Esophagus muscularis mucosa (tissue), 4 donors: ENCODE measurements around the gene KCNH3. TPM values are rescaled to one million over a fixed set of nuclear protein-coding genes. Genes with fewer than 3 reads are reported as not detected.
A peak's percentile ranks its signal among the peaks of the same experiment; 100 is the strongest.

Experiments
- DNase-seq: peaks from one replicate; pipeline ENCODE4 v3.0.0-alpha.2; 2017; ENCODE audit errors: extremely low spot score
- H3K27ac ChIP-seq, 4 donors: fragments of 200-600 bp; sonication (generic); replicated peaks in 1 of 4; 1 replicate in 3 of 4; 2 replicates in 1 of 4; pipeline ENCODE4 v1.5.1; 2016 to 2019; ENCODE audit warnings: mild to moderate bottlenecking in 1 of 4
- H3K27me3 ChIP-seq, 4 donors: fragments of 200-600 bp; sonication (generic); one replicate each; pipeline versions ENCODE4 v1.5.1 to v1.6.0; 2016 to 2019
- H3K36me3 ChIP-seq, 4 donors: fragments of 200-600 bp; sonication (generic); one replicate each; pipeline ENCODE4 v1.5.1; 2016 to 2019
- H3K4me1 ChIP-seq, 4 donors: fragments of 200-600 bp; sonication (generic); one replicate each; pipeline ENCODE4 v1.5.1; 2016 to 2019
- H3K4me3 ChIP-seq, 4 donors: fragments of 200-600 bp; sonication (generic); 1 replicate in 2 of 4; 2 replicates in 2 of 4; pipeline ENCODE4 v1.5.1; 2016 to 2019; ENCODE audit warnings: mild to moderate bottlenecking in 4 of 4, moderate library complexity in 1 of 4
- H3K9me3 ChIP-seq, 4 donors: fragments of 200-600 bp; sonication (generic); 1 replicate in 3 of 4; 2 replicates in 1 of 4; pipeline ENCODE4 v1.5.1; 2016 to 2019
- EP300 ChIP-seq: sonication (generic); formaldehyde crosslinking; IDR thresholded peaks from one replicate; pipeline ENCODE4 v1.6.1; 2017; ENCODE audit warnings: antibody characterized with exemption
- POLR2A ChIP-seq: fragments of 450-650 bp; IDR thresholded peaks from one replicate; pipeline ENCODE4 v1.6.1; 2017; ENCODE audit warnings: antibody characterized with exemption, moderate library complexity, mild to moderate bottlenecking, low read depth
- POLR2AphosphoS5 ChIP-seq, 2 donors: sonication (generic); formaldehyde crosslinking; IDR thresholded peaks; one replicate each; pipeline ENCODE4 v1.6.1; 2017; ENCODE audit warnings: antibody characterized with exemption in 2 of 2
- WGBS: methylation state at CpG from one replicate; pipeline ENCODE4 v1.1.5; 2018; 5-methylcytosine and 5-hydroxymethylcytosine counted together
- intact Hi-C: fragments of 100-400 bp; cut with DNase I; formaldehyde crosslinking; loops from one replicate; pipeline ENCODE4 v1.15.1; 2023
- total RNA-seq, 4 donors: library from RNA; depleted of rRNA; stranded (reverse); fragments of >200 nt; gene quantifications; one replicate each; pipeline versions ENCODE4 v1.1.0 to v1.2.1, GENCODE V29; 2016
- TF ChIP-seq, protein P1 (sequence below), 3 experiments: fragments of 200-600 bp in 2 of 3; fragments of 450-650 bp in 1 of 3; sonication (generic) in 2 of 3; IDR thresholded peaks; one replicate each; pipeline ENCODE4 v1.5.1; 2017 to 2019; ENCODE audit warnings: antibody characterized with exemption in 3 of 3, mild to moderate bottlenecking in 2 of 3, moderate library complexity in 1 of 3

Gene KCNH3
- total RNA-seq, 4 donors from 2014 or later, result 0.34 to 0.66 (median 0.65) TPM; not detected in 1

DNA sequence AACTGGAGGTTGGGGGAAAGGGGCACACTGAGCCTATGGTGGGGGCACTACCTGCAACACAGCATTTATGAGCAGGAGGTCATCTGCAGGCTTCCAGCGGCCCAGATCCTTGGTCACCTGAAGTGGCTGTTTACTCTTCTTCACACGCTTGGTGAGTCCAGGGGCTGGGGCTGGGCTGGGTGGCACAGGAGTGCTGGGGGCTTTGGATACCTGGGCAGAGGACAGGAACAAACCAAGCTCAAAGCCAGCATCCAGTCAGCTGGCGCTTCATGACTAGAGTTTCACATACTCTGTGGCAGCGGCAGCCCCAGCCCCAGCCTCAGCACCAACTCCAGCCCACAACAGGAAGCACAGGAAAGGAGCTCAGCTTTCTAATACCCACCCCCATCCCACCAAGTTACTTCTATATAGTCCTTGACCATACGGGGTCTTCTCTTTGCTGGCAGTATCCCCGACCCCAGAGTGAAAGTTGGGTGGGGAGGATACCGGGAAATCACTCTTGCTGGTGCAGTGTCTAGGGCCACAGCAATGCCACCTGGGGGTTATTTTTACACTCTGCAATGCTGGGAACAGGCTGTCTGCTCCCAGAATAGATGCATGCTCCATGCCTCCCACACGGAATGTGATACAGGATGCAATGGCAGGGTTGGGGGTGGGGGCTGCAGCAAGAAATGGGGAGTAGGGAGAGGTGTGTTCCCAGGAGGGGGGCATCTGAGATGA lies 26.0 kb downstream of the KCNH3 start:
- DNase-seq, result no peak
- 77% methylated on average over 7 of the region's 8 CpGs for WGBS
- Histone ChIP-seq H3K9me3 (no peaks in the 10 kb centered on the region), H3K27me3 (no peaks in the 10 kb centered on the region), H3K4me1 (peaks cover 26 to 41% (median 32%) of the 10 kb centered on the region in 4 donors), H3K27ac (no peak overlapping the region), H3K4me3 (no peak overlapping the region), H3K36me3 (peaks cover 48 to 63% (median 57%) of the 10 kb centered on the region in 4 donors)
- TF ChIP-seq POLR2AphosphoS5 (IDR thresholded peaks at IDR 0.05) (no peak), EP300 (no peak), POLR2A (no peak)
- TF ChIP-seq, protein P1, sequence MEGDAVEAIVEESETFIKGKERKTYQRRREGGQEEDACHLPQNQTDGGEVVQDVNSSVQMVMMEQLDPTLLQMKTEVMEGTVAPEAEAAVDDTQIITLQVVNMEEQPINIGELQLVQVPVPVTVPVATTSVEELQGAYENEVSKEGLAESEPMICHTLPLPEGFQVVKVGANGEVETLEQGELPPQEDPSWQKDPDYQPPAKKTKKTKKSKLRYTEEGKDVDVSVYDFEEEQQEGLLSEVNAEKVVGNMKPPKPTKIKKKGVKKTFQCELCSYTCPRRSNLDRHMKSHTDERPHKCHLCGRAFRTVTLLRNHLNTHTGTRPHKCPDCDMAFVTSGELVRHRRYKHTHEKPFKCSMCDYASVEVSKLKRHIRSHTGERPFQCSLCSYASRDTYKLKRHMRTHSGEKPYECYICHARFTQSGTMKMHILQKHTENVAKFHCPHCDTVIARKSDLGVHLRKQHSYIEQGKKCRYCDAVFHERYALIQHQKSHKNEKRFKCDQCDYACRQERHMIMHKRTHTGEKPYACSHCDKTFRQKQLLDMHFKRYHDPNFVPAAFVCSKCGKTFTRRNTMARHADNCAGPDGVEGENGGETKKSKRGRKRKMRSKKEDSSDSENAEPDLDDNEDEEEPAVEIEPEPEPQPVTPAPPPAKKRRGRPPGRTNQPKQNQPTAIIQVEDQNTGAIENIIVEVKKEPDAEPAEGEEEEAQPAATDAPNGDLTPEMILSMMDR (IDR thresholded peaks at IDR 0.05), result no peak
- intact Hi-C loops, result no loop called here

DNA sequence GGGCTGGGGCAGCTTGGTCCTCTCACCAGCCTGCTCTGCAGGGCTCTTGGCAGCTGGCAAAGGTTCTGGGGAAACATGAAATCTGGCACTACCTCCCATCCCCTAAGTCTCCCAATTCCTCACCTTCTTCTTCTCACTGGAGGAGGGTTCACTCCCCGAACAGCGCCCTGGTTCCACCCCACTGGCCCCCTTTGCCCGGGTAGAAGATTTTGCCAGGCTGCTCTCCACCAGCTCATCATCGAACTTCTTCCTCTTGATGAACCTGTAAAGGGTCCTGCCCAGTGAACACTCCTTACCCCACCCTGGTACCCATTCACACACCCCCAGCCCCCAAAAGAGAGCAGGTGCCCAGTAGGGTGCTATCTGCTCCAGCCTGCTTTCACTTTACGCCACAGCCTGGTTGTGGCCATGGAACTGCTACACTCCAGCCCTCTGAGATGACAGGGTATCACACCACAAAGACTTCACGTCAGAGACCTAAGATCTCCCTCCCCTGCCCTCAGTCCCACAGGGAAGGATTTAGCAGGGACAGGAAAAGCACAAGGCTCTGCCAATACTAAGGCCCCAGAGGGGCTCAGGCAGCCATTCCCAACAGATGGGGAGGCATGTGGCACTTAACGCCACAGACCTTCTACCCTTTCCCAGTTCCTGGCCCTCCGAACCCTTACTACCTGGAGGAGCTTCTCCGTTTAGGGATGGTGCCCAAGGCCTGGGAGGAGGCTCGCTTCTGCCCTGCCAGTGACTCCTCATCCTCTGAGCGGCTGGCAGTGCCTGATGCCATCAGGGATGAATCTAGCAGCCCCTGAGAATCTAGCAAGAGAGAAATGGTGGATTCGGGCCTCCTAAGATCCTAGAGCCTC lies 26.8 kb downstream of the KCNH3 start:
- Histone ChIP-seq H3K27ac (no peak overlapping the region), H3K4me1 (peaks cover 27 to 49% (median 39%) of the 10 kb centered on the region in 4 donors), H3K27me3 (no peaks in the 10 kb centered on the region), H3K9me3 (no peaks in the 10 kb centered on the region), H3K36me3 (peaks cover 41 to 55% (median 49%) of the 10 kb centered on the region in 4 donors), H3K4me3 (no peak overlapping the region)
- no peak for TF ChIP-seq EP300
- no peak for TF ChIP-seq POLR2AphosphoS5 (IDR thresholded peaks at IDR 0.05)
- no peak for TF ChIP-seq POLR2A
- TF ChIP-seq, protein P1 (IDR thresholded peaks at IDR 0.05), result no peak
- no peak for DNase-seq
- 93% methylated on average over 12 of the region's 12 CpGs for WGBS
- intact Hi-C loops, result no loop called here

GRCh38 chr12:49566361-49566760 lies 27.5 kb downstream of the KCNH3 start:
- H3K4me3 ChIP-seq, result no peak overlapping the region
- H3K27me3 ChIP-seq, result no peaks in the 10 kb centered on the region
- H3K9me3 ChIP-seq, result no peaks in the 10 kb centered on the region
- peaks cover 33 to 47% (median 42%) of the 10 kb centered on the region in 4 donors for H3K36me3 ChIP-seq
- DNase-seq, result no peak
- peaks cover 30 to 56% (median 46%) of the 10 kb centered on the region in 4 donors for H3K4me1 ChIP-seq
- intact Hi-C loops, result no loop called here
- H3K27ac ChIP-seq, result no peak overlapping the region
- 93% methylated on average over 6 of the region's 13 CpGs for WGBS
- TF ChIP-seq POLR2A (no peak), EP300 (no peak), POLR2AphosphoS5 (IDR thresholded peaks at IDR 0.05) (no peak)
- TF ChIP-seq, protein P1 (IDR thresholded peaks at IDR 0.05), result no peak

- intact Hi-C loops, result no loop called here
- Histone ChIP-seq H3K4me3 (peak overlapping the region; percentile 71 to 84 (median 81)), H3K9me3 (no peaks in the 10 kb centered on the region), H3K27ac (peak overlapping the region; percentile 84 to 91 (median 88)), H3K4me1 (peaks cover 30 to 61% (median 47%) of the 10 kb centered on the region in 4 donors), H3K36me3 (peaks cover 24 to 38% (median 33%) of the 10 kb centered on the region in 4 donors), H3K27me3 (no peaks in the 10 kb centered on the region)
- no peak for DNase-seq
- WGBS, result 4% methylated on average over 6 of the region's 11 CpGs
- TF ChIP-seq, protein P1 (IDR thresholded peaks at IDR 0.05), result no peak
- TF ChIP-seq POLR2AphosphoS5 (IDR thresholded peaks at IDR 0.05) (no peak), EP300 (no peak), POLR2A (no peak)
Observed at GRCh38 chr12:49567302-49567610, 28.4 kb downstream of the KCNH3 start.
